Panc1 (cell line): ENCODE measurements around the gene TMC3. TPM values are rescaled to one million over a fixed set of nuclear protein-coding genes. Genes with fewer than 3 reads are reported as not detected.
"Not testable (repeated sequence)": the region's sequence is repeated elsewhere in the genome, so short reads cannot be mapped to it uniquely, and the experiment has no call there.

Experiments used
- ATAC-seq: fragments of 200-7000 bp; cut with Tn5 transposase; 2 replicates; pipeline ENCODE4 v1.9.1; 2020; ENCODE audit warnings: mild to moderate bottlenecking, moderate library complexity
- BruUV-seq: library from RNA; stranded (reverse); fragments of 400-500 nt; replicated peaks from 2 replicates; lab custom pipeline; 2021; lab: Mats Ljungman, UMichigan
- CTCF ChIA-PET: fragments of 300-600 bp; sonication (Branson Sonifier 250); formaldehyde crosslinking; loops from one replicate; lab custom pipeline; 2022; ENCODE audit warnings: antibody characterized with exemption; lab: Charles Lee
- POLR2A ChIA-PET: fragments of 300-600 bp; sonication (Branson Sonifier 250); formaldehyde crosslinking; loops from one replicate; lab custom pipeline; 2022; ENCODE audit warnings: antibody characterized with exemption; lab: Charles Lee
- DNase-seq: peaks from one replicate; pipeline ENCODE4 v3.0.0-alpha.2; 2010; ENCODE audit warnings: low read depth, low spot score
- H3K27ac ChIP-seq: 2 replicates; pipeline ENCODE4 v1.5.1; 2011; ENCODE audit warnings: mild to moderate bottlenecking, low read length, inconsistent platforms
- H3K27me3 ChIP-seq: fragments of 200-500 bp; sonication (Bioruptor generic); 2 replicates; pipeline ENCODE4 v1.6.0; 2014; ENCODE audit warnings: low read length, inconsistent platforms; ENCODE audit not compliant: control insufficient read depth, insufficient read depth
- H3K36me3 ChIP-seq: fragments of 200-500 bp; sonication (Bioruptor generic); 2 replicates; pipeline ENCODE4 v1.5.1; 2014; ENCODE audit warnings: inconsistent platforms, mild to moderate bottlenecking, low read length, moderate library complexity; ENCODE audit not compliant: control insufficient read depth, insufficient read depth
- H3K4me1 ChIP-seq: 2 replicates; pipeline ENCODE4 v1.5.1; 2011; ENCODE audit warnings: inconsistent platforms, mild to moderate bottlenecking, low read length, moderate library complexity; ENCODE audit not compliant: control insufficient read depth, insufficient read depth
- H3K4me3 ChIP-seq, 2 experiments: 2 replicates each; pipeline ENCODE4 v1.5.1; 2011 to 2012; ENCODE audit warnings: low read depth in 2 of 2, low read length in 2 of 2, mild to moderate bottlenecking in 2 of 2, inconsistent platforms in 1 of 2, moderate library complexity in 1 of 2
- H3K9me3 ChIP-seq: fragments of 200-500 bp; sonication (Bioruptor generic); 2 replicates; pipeline ENCODE4 v1.5.1; 2014; ENCODE audit warnings: low read depth, mild to moderate bottlenecking, inconsistent platforms, low read length, moderate library complexity; ENCODE audit not compliant: control insufficient read depth, insufficient read depth
- CTCF ChIP-seq: fragments of 450-650 bp; IDR thresholded peaks from 2 replicates; pipeline ENCODE4 v1.5.1; 2017; ENCODE audit warnings: mild to moderate bottlenecking
- POLR2AphosphoS5 ChIP-seq: IDR thresholded peaks from 2 replicates; pipeline ENCODE4 v1.6.1; 2012; ENCODE audit warnings: mild to moderate bottlenecking, low read depth, low read length, moderate library complexity
- REST ChIP-seq, 2 experiments: IDR thresholded peaks; 2 replicates each; pipeline ENCODE4 v1.6.1; 2011 to 2012; ENCODE audit warnings: low read depth in 2 of 2, control low read depth in 1 of 2, low read length in 1 of 2, mild to moderate bottlenecking in 1 of 2, moderate library complexity in 1 of 2; ENCODE audit not compliant: insufficient read depth in 1 of 2
- SIN3A ChIP-seq: IDR thresholded peaks from 2 replicates; pipeline ENCODE4 v1.6.1; 2012; ENCODE audit warnings: low read depth, mild to moderate bottlenecking, low read length, moderate library complexity, borderline replicate concordance; ENCODE audit not compliant: insufficient read depth
- TCF7L2 ChIP-seq: IDR thresholded peaks from 2 replicates; pipeline ENCODE4 v1.6.1; 2011; ENCODE audit warnings: mild to moderate bottlenecking, low read depth, low read length, inconsistent platforms
- in situ Hi-C: cut with HindIII; loops from 2 replicates; pipeline ENCODE4 v1.10.0; 2016; ENCODE audit warnings: low sequenced_read_pairs, low pct_unique_long_range_greater_than_20kb
- intact Hi-C: fragments of 100-400 bp; cut with micrococcal nuclease; formaldehyde crosslinking; loops from one replicate; pipeline ENCODE4 v1.10.0; 2022; ENCODE audit not compliant: unreplicated experiment
- total RNA-seq: library from RNA; stranded (reverse); gene quantifications from one replicate; pipeline ENCODE4 v1.2.1, GENCODE V29; 2021; ENCODE audit not compliant: unreplicated experiment

TMC3 gene
- total RNA-seq, 1 experiment from 2014 or later: not detected

DNA sequence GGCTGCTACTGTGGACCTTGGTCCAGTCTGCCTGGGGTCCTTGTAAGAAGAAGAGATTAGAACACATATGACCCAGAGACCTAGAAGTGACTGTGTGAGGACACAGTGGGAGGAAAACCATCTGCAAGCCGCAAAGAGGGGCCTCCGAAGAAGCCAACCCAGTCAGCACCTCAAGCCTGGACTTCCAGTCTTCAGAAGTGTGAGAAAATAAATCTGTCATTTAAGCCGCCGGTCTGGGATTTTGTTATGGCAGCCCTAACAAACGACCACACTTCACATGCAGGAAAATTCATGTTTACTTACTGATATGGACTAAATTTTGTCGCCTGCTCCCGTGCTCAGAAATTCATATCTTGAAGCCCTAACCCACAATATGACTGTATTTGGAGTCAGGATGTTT is 44.4 kb upstream of the TMC3 start:
- ATAC-seq (no peak), DNase-seq (no peak)
- ChIA-PET POLR2A (no interaction called here), CTCF (no interaction called here)
- Histone ChIP-seq H3K36me3 (no peaks in the 10 kb centered on the region; the same call in 1 of the 2 replicates), H3K27ac (no peak overlapping the region), H3K9me3 (no peaks in the 10 kb centered on the region), H3K27me3 (0 out of 2 replicates have a peak, but pooled peaks cover 4% of the 10 kb centered on the region), H3K4me3 (no peak overlapping the region), H3K4me1 (no peaks in the 10 kb centered on the region)
- in situ Hi-C loops: no loop called here
- intact Hi-C loops: no loop called here
- no TSS peak for BruUV-seq
- TF ChIP-seq POLR2AphosphoS5: no peak
- no peak for TF ChIP-seq SIN3A
- no peak for TF ChIP-seq CTCF
- TF ChIP-seq TCF7L2: no peak
- TF ChIP-seq REST (IDR thresholded peaks at IDR 0.05; ENCODE audit: insufficient read depth in 1 of 2, low read depth in 2 of 2, low read length in 1 of 2): no peak

- CTCF ChIA-PET: interaction anchor here (0.6 kb wide), 1 partner anchor 120 kb away, joined by 3 read pairs; no protein-coding TSS in a partner anchor
- intact Hi-C loops: loop anchor here (5.0 kb wide), 1 partner anchor 783 kb away; no protein-coding TSS in a partner anchor
- H3K27ac ChIP-seq, H3K4me3 ChIP-seq, BruUV-seq, DNase-seq, H3K36me3 ChIP-seq, ATAC-seq, POLR2A ChIA-PET, in situ Hi-C loops, H3K9me3 ChIP-seq, H3K4me1 ChIP-seq: not testable (repeated sequence)
- H3K27me3 ChIP-seq: peaks cover 12% of the 10 kb centered on the region
These were observed 40.4 kb upstream of the TMC3 start for GRCh38 chr15:81414274-81414968.

DNA sequence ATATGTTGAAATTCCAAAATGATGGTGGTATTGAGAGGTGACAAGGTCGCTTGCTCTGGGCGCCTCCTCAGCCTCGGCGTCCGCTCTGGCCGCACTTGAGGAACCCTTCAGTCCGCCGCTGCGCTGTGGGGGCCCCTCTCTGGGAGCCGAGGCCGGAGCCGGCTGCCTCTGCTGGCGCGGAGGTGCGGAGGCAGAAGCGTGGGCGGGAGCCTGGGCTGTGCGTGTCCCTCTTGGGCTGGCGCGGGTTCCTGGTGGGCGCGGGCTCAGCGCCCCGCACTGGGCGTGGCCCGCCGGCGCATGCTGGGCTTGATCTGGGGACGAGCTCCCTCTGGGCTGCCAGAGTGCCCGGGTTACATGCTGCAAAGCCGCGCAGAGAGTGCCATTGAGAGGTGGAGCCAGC is 39.8 kb upstream of the TMC3 start:
- CTCF ChIA-PET: no interaction called here
- POLR2A ChIA-PET: no interaction called here
- ATAC-seq (no peak), DNase-seq (no peak)
- H3K4me1 ChIP-seq: no peaks in the 10 kb centered on the region
- intact Hi-C loops (loop anchor here (5.0 kb wide), 1 partner anchor 783 kb away; no protein-coding TSS in a partner anchor), in situ Hi-C loops (no loop called here)
- no peak overlapping the region for H3K27ac ChIP-seq
- H3K27me3 ChIP-seq: peaks cover 14% of the 10 kb centered on the region
- H3K4me3 ChIP-seq: no peak overlapping the region
- TF ChIP-seq REST (IDR thresholded peaks at IDR 0.05; ENCODE audit: insufficient read depth in 1 of 2, low read depth in 2 of 2, low read length in 1 of 2) (no peak), SIN3A (no peak), TCF7L2 (no peak), POLR2AphosphoS5 (no peak), CTCF (no peak)
- no peaks in the 10 kb centered on the region for H3K36me3 ChIP-seq
- H3K9me3 ChIP-seq: no peaks in the 10 kb centered on the region
- BruUV-seq: no TSS peak
